HG03469 (cell line): ENCODE data around the gene ABR.

Experiments
- ATAC-seq: cut with Tn5 transposase; IDR thresholded peaks from one replicate; pipeline ENCODE4 v1.9.1; 2021; ENCODE audit warnings: mild to moderate bottlenecking, moderate library complexity, moderate number of reproducible peaks; ENCODE audit not compliant: unreplicated experiment

ABR gene

DNA sequence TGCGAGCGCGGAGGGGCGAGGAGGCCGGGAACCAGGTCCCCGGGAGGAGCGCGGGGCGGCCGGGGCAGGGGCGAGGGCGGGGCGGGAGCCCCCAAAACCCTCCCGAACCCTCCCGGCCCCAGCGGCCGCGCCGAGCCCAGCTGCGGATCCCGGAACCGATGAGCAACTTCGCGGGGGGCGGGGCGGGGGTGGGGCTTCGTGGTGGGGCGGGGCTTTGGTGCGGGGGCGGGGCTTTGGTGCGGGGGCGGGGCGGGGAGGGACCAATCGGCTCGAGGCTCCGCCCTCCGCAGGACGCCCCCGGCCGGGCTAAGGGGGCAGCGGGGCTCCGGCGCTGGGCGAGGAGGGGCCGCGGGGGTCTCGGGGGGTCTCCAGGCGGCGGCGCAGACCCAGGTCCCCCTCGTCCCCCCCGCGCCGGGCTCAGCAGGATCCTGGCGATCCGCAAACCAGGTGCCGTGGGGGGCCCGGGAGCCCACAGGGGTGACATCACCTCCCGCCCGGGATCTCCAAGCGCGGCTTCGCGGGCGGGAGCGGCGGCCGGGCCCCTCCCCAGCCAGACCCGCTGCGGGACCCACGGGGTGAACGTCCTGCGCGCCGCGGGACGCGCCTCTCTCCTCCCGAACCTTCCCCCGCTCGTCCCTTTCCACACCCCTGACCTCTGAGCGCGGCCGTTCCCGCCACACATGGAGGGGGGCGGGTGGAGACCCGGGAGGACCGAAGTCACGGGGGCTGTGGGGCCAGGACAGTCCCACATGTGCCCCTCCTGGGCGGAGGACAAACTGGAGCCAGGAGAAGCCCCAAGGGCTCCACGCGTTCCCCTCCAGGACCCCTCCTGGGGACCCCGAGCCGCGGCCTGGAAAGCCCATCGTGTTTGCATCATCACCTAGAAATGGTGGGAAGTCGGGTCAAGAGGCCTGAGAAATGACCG lies at the start of gene ABR:
Gene ABR, minus strand, starts transcription at position 164 of the 925 bp plus-strand sequence. CDS start 254 bp downstream, outside the sequence.
- ATAC-seq, result no peak

DNA sequence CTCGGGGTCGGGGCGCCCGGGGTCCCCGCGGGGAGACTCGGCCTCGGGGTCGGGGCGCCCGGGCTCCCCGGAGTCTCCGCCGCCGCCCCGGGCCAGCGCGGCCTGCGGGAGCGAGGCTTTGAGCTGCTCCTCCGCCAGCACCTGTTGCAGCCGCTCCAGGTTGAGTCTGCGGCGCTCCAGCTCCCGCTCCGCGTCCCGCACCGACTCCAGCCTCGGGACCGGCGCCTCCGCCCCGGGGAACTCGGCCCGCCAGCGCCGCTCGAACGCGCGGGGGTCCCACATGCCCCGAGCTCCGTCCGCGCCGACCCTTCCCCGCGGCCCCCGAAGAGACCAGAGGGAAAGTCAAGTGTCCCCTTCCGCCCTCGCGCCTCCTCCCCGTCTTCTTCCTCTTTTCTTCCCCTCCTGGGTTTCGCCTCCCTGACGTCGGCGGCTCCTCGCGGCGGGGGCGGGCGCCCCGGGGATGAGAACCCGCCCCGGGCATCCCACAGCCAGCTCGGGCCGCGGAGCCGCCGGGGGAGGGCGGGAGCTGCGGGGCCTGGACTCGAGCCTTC lies 49.6 kb upstream of the ABR start:
- ATAC-seq, result no peak

DNA sequence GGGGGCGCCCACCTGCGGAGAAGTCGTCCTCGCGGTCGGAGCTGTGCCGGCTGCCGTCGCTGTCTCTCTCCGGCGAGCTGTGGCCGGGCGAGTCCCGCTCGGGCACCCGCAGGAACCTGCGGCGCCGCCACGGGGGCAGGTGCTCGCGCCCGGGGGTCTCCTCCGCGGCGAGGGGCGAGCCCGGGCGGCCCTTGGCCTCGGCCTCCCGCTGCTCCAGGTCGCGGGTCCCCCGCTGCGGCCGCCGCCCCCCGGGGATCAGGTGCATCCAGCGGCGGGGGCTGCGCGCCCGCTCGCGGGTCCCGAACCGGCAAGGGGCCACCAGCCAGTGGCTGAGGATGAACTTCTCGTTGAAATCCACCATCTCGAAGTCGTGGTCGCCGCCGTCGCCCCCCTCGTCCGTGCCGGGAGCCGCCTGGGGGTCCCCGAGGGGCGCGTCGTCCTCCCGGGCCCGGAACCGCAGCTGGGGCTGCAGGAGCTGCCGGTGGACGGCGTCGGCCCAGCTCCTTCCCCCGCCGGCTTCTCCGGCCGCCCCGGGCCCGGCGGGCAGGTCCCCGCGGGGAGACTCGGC lies 49.1 kb upstream of the ABR start:
- ATAC-seq, result no peak

DNA sequence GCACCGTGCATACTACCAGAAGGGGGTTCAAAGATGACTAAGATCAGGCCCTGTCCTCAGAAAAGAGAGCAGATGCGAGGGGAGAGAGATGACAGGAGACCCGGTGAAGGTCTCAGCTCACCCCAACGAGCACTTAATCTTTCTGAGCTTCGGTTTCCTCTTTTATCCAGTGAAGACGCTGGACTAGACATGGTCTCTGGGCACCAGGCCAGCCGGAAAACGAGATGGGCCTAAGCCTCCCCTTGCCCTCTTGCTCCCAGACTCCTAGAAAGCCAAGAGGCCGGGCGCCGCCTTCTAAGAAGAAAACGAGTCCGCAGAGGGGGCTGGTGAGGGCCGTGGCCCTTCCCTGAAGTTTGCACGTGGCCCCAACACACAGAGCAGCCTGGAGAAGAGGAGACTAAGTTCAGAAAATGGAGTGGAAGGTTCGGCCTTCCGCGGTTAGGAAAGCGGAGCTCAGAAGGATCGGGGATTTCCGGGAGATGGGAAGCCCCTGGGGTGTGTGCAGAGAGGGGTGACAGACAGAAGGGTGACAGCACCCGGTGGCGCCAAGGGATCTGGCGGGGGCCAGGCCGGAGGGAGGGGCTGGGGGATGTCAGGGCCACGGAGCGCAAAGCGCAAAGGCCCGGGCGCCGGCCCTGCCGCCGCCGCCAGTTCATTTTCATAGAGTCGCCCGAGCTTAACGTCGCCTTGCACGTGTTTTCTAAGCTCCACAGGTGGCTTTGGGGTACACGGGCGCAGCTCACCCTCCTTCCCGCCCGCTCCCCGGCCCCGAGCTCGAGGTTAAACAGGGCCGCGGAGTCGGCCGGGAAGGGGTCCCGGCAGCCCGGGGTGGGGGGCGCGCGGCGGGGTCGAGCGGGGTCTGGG lies 48.4 kb upstream of the ABR start:
- no peak for ATAC-seq

DNA sequence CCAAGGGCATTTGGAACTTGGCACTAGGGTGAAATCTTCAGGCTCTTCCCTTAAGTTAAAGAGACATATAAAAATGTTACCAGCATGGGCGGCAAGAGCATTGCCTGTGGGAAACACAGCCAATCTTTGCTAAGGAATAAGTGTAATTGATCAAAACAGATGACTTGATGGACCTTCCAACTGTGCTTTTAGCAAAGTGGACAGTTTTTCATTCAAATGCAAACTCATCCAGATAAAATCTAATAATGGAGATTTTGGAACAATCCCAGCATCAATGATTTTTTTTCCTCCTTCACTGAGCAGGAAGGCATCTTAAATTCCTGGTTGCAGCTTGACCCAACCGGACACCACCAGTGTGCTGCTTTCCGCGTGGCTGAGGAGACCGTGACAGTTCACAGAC lies 47.6 kb upstream of the ABR start:
- no peak for ATAC-seq

DNA sequence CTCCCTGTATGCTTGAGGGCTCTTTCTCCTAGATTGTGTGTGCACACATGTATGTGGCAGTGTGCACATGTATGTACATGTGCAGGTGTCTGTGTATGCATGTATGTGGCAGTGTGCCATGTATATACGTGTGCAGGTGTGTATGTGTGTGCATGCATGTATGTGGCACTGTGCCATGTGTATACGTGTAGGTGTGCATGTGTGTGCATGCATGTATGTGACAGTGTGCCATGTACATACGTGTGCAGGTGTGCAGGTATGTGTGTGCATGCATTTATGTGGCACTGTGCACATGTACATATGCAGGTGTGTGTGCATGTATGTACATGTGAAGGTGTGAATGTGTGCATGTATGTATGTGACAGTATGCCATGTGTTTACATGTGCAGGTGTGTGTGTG lies 46.5 kb upstream of the ABR start:
- no peak for ATAC-seq

DNA sequence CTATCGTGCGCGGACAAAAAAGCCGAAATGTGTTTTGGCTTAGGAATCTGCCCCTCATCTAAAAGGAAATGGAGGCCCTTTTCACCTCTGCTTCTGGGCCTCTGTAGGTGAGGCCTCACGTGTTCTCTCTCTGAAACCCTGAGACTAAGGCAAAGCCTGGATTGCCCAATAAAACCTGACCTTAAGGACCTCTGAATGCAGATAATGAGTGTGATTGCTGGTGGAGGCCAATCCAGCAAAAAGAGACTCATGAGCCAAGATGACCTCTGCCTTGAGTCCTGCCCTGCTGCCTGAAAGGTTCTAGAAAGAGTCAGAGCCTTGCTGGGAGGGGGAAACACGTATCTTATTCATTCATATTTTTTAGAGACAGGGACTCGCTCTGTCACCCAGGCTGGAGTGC lies 44.5 kb upstream of the ABR start:
- no peak for ATAC-seq

DNA sequence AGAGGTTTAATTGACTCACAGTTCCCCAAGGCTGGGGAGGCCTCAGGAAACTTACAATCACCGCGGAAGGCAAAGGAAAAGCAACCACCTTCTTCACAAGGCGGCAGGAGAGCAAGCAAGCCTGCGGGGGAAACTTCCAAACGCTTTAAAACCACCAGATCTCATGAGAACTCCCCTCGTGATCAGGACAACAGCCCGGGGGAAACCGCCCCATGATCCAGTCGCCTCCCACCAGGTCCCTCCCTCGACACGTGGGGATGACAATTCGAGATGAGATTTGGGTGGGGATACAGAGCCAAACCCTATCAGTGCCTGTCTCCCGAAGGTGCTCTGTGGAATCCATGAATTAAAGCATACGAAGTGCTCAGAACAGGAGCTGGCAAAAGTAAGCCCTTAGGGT lies 43.9 kb upstream of the ABR start:
- ATAC-seq, result no peak

DNA sequence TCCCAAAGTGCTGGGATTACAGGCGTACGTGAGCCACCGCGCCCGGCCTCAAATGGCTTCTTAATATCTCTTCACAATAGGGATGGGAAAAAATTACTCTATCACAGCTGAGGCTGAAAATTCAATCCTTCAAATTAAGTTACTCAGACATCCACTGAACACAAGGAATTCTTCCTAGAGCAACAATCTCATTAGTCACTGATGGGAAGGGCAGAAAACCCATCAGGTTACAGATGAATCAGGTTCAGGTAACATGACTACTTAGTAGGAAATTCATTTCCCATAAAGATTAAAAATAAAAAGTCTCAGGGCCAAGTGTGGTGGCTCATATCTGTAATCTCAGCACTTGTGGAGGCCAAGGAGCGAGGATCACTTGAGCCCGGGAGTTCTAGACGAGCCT lies 42.5 kb upstream of the ABR start:
- ATAC-seq, result no peak

DNA sequence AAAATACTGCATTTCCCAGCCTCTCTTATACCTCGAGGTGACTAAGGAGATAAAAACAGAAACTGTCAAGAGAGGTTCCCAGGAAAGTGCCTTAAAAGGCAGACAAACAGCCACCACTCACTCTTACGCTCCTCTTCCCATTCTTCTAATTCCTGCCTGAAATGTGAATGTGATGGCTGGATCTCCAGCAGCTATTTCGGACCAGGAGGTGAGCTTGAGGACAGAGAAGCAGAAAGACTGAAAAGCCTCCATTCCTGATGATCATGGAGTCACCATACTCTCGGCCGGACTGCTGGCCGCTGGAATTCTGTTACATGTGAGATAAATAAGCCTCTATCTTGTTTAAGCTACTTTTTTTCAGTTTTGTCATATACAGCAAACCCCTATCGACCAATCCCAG lies 41.4 kb upstream of the ABR start:
- no peak for ATAC-seq

DNA sequence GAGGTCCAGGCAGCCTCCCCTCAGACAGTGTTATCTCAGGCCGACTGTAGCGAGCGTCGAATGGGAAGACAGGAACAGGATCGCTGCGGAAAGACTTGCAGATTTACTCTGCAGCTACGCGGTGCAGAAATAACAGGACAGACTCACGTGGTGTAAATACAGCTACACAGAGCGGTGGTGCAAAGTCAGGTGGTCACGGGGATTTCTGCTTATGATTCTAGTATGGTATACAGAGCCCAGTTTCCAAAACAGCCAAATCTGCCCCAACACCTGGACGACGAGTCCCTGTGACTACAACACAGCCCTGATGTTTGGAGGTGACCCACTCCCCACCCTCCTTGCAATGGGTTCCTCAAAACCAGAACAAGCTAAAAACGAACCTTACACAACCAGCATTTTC lies 40.6 kb upstream of the ABR start:
- no peak for ATAC-seq

DNA sequence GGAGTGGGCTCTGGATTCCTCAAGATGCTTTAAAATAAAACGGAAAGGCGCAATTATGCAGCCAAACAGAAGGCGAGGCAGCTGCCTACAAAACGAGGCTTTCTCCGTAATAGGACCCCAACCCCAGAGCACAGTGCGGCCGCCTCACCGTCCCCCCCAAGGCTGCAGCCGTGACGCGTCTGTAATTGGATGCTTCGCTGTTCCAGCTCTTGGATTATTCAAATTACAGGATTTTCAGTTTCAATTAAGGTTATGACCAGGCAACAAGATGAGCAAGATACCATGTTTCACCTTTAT lies 37.3 kb upstream of the ABR start:
- ATAC-seq, result no peak

DNA sequence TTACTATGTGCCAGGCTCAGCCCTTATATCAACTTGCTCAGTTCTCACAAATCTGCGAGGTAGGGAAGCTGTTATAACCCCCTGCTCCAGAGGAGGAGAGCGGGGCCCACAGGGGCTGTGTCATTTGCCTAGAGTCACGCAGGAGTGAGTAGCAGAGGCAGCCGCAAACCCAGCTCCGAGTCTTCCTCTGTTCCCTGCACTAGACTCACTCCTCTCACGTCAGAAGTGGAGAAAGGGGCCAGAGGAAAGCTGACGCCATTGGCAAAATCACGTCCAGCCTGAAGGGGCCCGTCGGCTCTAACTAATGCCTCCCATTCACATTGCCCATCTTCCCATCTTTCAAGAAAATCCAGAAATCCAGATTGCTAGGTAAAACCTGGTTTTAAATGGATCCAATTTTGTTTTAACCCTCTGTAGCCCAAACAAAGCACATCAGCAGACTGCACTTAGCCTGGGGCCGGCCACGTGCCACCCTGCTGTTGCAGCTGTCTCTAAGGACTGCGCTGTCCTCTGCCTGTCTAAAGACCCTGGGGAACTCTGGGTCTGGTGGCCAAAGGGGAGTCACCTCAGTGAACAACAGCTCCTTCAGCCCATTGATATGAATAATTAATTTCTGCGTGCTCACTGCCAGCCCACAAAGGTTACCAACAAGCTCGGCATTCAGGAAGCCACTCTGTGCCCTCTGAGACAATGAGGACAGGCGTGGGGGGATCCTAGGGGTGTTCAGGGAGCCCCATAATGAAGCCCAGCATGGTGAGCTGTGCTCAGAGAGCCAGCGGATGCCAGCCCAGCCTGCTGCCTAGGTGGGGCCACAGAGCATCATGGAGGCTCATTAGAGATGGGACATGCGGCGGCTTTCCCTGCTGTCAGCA lies 36.7 kb upstream of the ABR start:
- ATAC-seq, result no peak

DNA sequence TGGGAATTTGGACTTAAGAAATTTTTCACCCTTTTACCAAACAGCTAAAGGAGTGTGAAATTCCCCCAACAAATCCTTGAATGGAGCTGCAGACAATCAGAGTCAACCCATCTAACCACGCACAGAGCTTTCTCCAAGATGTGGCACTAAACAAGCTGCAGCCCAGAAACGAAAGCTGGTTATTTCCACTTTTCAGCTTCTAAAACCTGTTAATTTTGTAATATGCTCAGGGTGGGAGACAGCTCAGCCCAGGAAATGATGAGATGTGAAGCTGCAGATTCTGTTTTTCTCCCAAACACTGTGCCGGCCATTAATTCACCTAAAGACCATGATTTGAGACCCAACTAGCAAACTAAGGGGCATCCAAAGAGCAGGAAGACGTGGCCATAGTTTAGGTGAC lies 33.2 kb upstream of the ABR start:
- ATAC-seq, result no peak

DNA sequence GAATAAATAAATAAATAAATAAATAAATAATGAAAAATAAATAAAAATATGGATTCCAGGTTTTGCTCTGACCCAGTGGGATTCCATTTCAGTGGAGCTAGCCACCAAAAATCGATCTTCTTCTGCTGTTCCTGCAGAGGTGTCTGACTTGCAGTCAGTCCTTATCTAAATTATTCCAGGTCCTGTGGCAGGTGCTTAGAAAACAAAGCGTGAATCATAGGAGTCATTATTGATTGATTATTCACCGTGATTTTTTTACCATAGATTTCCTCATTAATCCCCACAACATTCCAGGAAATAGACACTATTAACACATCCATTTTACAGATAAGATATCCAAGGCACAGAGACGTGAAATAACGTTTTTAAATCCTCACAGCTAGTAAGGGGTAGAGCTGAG lies 31.5 kb upstream of the ABR start:
- no peak for ATAC-seq

DNA sequence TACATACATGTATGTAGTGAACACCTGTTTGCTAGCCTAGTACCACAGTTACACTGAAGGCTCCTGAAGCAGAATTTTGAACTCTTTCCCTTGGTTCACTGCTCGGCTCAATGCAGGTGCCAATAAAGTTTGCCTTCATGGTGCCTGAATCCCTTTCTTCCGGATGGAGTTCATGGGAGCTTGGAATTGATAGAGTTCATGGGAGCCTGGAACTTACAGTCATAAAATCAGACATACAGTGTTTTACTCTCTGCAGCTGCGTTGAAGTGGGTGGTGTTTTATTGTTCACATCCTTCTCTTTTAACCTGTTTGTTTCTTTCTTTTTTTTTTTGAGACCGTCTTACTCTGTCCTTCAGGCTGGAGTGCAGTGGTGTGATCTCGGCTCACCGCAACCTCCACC lies 29.2 kb upstream of the ABR start:
- ATAC-seq, result no peak

DNA sequence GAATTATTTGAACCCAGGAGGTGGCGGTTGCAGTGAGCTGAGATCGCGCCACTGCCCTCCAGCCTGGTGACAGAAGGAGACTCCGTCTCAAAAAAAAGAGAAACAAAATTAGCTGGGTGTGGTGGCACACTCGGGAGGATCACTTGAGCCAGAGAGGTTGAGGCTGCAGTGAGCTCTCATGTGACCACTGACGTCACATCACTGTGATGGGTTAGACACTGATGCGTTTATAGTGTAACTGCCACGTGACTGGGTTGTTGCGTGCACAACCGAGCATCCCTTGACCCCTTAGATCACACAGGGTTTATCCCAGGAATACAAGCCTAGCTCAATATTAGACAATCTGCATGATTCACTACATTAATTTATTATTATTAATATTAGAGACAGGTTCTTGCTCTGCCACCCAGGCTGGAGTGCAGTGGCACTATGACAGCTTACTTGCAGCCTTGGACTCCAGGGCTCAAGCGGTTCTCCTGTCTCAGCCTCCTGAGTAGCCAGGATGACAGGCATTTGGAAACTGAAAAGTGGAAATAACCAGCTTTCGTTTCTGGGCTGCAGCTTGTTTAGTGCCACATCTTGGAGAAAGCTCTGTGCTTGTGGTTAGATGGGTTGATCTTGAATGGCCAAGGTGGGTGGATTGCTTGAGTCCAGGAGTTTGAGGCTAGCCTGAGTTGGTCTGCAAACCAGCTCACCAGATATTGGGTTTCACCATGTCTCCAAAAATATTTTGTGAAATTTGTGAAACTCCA lies 26.4 kb upstream of the ABR start:
- no peak for ATAC-seq

DNA sequence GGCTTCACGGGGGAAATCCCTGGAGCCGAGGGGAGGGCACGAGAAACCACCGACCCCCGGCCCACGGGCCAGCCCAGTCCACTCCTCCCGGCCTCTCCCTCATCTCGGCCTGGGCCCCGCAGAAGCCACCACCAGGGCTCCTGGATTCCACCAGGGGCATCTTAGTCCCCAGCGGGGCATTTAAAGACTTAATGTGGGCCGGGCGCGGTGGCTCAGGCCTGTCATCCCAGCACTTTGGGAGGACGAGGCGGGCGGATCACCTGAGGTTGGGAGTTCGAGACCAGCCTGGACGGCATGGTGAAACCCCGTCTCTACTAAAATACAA lies 24.1 kb upstream of the ABR start:
- ATAC-seq, result no peak

DNA sequence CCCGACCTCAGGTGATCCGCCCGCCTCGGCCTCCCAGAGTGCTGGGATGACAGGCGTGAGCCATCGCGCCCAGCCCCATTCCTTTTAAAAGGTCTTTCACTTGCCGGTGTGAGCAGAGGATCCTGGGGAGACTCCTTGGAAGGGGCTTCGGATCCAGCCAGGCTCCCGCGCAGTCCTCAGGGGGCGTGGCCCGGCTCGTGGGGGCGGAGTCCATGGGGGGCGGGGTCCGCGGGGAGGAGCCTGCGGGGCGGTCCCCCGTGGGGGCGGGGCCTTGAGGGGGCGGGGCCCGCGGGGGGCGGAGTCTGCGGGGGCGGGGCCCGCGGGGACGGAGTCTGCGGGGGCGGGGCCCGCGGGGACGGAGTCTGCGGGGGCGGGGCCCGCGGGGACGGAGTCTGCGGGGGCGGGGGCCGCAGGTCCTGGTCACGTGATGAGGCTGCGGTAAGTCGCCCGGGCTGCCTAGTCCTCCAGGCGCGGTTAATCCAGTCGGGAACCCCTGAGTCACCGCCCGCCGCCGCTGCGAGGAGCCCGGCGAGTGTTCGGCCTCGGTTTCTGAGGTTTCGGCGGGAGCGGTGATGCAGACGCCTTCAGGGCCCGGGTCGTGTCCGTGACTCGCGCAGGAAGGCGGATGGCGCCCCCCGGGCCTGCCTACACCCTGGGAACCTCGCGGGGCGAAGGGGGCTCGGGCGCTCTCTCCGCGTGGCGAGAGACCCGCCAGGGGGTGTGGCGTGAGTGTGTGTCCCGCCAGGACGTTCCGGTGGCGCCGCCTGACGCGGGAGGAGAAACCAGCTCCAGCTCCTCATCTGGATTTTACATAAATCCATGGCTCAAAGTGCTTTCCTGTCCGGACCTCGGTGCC lies 23.6 kb upstream of the ABR start:
- ATAC-seq, result no peak
